Ectodermal cell (in vitro differentiated cells): ENCODE data around the gene DCTN3.

ENCODE experiments used
- H3K27ac ChIP-seq: 2 replicates; pipeline ENCODE4 v1.7.0; 2013; ENCODE audit warnings: mild to moderate bottlenecking, low read depth, low read length; ENCODE audit not compliant: insufficient read depth, poor library complexity, severe bottlenecking
- H3K27me3 ChIP-seq: 2 replicates; pipeline ENCODE4 v1.7.0; 2013; ENCODE audit warnings: mild to moderate bottlenecking, low read length; ENCODE audit not compliant: insufficient read depth, control insufficient read depth, poor library complexity, severe bottlenecking
- H3K36me3 ChIP-seq: one replicate; pipeline ENCODE4 v1.7.0; 2013; ENCODE audit warnings: low read length; ENCODE audit not compliant: control insufficient read depth, insufficient read depth
- H3K4me1 ChIP-seq: one replicate; pipeline ENCODE4 v1.7.0; 2013; ENCODE audit warnings: low read length; ENCODE audit not compliant: control insufficient read depth, insufficient read depth
- H3K4me3 ChIP-seq: 2 replicates; pipeline ENCODE4 v1.7.0; 2013; ENCODE audit warnings: low read depth, low read length, control low read depth; ENCODE audit not compliant: insufficient read depth
- H3K9me3 ChIP-seq: 2 replicates; pipeline ENCODE4 v1.7.0; 2013; ENCODE audit warnings: mild to moderate bottlenecking, low read length, moderate library complexity; ENCODE audit not compliant: control insufficient read depth
- WGBS, 2 experiments: methylation state at CpG; one replicate each; pipeline ENCODE4 v1.1.7; 2013; ENCODE audit warnings: missing lambda C conversion rate in 2 of 2; 5-methylcytosine and 5-hydroxymethylcytosine counted together

The DCTN3 gene

DNA sequence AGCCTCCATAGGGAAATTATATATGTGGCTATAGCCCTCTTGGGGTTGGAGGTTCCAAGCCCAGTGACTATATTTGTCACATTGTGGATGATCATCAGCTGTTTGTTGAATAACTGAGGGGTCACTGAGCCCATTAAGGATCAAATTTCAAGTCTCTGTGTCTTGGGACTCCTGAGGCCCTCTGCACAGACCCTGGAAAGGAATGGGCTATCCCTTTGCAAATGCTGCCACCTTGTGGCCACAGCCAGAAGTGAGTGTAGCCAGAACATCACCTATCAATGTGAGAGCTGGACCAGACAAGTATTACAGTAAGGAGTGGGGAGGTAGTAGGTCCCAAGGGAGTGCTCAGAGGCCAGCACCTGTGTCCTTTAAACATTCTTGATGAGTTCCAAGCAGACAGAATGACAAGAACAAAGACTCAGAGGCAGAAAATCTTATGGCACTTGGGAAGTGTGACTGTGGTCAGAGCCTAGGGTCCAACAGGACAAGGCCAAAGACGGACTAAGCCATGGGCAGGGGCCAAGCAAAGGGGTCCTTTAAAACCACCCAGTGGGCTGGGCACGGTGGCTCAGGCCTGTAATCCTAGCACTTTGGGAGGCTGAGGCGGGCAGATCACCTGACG lies 16.6 kb downstream of the DCTN3 start:
- Histone ChIP-seq H3K4me1 (peaks cover 8% of the 10 kb centered on the region), H3K36me3 (no peaks in the 10 kb centered on the region), H3K9me3 (no peaks in the 10 kb centered on the region), H3K4me3 (no peak overlapping the region), H3K27ac (no peak overlapping the region), H3K27me3 (peaks cover 7% of the 10 kb centered on the region)
- 54 to 66% methylated on average over 4 of the region's 4 CpGs for WGBS, 2 experiments

DNA sequence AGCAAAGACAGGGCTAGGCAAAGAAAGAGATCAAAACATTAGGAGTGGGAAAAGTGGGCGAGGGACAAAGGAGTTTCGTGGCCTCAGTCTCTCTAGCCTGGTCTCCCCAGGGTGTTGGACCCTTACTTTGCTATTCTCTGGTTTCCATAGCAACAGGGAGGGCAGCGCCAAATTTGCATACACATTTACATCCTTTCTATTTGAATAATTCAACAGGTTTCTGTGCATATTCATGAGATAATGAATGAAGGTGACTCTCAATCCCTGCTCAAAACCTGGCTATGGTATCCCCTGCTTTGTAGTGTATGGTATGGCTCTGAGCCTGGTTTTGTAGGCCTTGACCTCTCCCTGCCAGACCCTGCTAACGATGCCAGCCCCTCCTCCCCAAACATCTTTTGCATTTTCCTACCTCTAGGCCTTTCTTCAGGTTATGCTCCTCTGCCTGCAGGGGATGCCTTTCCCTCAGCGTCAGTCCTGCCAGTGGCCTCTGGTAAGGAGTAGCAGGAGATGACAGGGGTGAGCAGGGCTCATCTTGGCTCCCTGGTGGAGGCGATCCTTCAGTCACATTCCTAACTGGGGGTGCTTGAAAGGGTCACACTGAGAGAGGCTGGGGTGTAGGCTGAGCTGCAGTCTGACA lies 18.2 kb downstream of the DCTN3 start:
- Histone ChIP-seq H3K4me1 (peaks cover 8% of the 10 kb centered on the region), H3K9me3 (no peaks in the 10 kb centered on the region), H3K36me3 (no peaks in the 10 kb centered on the region), H3K4me3 (no peak overlapping the region), H3K27ac (no peak overlapping the region), H3K27me3 (peaks cover 7% of the 10 kb centered on the region)
- 47 to 57% methylated on average over 5 to 6 of the region's 6 CpGs for WGBS, 2 experiments

DNA sequence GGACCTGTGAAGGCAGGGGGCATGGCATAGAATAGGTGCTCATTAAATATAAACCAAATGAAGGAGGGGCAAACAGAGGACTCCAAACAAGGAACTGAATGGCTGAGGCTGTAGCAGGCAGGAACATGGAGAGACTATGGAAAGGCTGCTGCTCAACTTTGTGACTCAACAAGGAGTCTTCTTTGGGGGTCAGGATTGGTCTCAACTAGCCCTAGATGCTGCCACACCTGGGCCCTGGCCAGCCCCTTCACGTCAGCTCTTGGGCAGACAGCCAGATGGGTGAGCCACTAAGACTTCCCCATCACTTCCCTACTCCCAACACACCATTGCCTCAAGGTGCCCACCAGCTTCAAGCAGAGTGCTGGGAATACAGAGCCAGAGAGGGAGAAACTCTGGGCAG lies 19.4 kb downstream of the DCTN3 start:
- H3K9me3 ChIP-seq = no peaks in the 10 kb centered on the region
- H3K27me3 ChIP-seq = peaks cover 7% of the 10 kb centered on the region
- no peaks in the 10 kb centered on the region for H3K36me3 ChIP-seq
- H3K4me3 ChIP-seq = no peak overlapping the region
- no peak overlapping the region for H3K27ac ChIP-seq
- 92 to 100% methylated on average over 1 of the region's 1 CpG for WGBS, 2 experiments
- H3K4me1 ChIP-seq = peaks cover 8% of the 10 kb centered on the region

DNA sequence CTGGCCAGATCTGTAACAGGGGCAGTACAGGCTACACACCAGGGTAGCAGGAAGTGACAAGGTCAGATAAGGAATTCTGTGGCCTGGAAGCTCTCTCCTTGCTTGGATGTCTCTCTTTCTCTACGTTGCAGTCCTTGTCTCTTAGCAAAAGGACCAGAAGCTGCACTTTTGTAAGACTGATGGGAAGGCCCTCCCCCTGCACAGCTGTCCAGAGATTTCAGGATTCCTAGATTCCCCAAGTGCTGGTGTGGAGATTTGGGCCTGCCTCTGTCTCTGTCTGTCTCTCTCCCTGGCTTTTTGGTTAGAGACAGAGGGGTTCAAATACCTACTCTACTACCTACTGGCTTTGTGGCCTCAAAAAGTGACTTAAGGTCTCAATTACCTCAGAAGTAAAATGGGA lies 20.7 kb downstream of the DCTN3 start:
- Histone ChIP-seq H3K9me3 (no peaks in the 10 kb centered on the region), H3K27ac (no peak overlapping the region), H3K4me3 (no peak overlapping the region), H3K36me3 (no peaks in the 10 kb centered on the region), H3K27me3 (no peaks in the 10 kb centered on the region), H3K4me1 (peaks cover 8% of the 10 kb centered on the region)
- WGBS, 2 experiments = 67 to 77% methylated on average over 1 of the region's 1 CpG

DNA sequence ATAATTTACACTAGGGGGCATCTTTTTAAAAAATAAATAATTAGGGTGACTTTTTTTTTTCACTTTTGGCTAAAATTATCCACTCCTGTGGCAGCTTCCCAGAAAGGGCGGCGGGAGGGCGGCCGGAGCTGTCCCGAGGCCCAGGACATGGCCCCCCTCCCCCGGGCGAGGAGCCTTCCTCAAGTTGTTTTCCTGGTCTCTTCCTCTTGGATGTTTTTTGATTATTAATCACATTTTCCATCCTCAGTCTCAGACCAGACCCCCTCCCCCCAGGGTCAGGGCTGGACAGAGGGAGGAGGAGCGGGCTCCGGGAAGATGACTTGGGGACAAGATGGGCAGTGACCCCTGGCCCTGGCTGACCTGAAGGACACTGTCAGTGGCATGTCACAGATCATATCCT lies 26.1 kb downstream of the DCTN3 start:
- Histone ChIP-seq H3K9me3 (no peaks in the 10 kb centered on the region), H3K4me1 (peaks cover 23% of the 10 kb centered on the region), H3K27ac (no peak overlapping the region), H3K27me3 (peaks cover 48% of the 10 kb centered on the region), H3K36me3 (no peaks in the 10 kb centered on the region), H3K4me3 (no peak overlapping the region)
- WGBS, 2 experiments = 90 to 93% methylated on average over 9 of the region's 9 CpGs

DNA sequence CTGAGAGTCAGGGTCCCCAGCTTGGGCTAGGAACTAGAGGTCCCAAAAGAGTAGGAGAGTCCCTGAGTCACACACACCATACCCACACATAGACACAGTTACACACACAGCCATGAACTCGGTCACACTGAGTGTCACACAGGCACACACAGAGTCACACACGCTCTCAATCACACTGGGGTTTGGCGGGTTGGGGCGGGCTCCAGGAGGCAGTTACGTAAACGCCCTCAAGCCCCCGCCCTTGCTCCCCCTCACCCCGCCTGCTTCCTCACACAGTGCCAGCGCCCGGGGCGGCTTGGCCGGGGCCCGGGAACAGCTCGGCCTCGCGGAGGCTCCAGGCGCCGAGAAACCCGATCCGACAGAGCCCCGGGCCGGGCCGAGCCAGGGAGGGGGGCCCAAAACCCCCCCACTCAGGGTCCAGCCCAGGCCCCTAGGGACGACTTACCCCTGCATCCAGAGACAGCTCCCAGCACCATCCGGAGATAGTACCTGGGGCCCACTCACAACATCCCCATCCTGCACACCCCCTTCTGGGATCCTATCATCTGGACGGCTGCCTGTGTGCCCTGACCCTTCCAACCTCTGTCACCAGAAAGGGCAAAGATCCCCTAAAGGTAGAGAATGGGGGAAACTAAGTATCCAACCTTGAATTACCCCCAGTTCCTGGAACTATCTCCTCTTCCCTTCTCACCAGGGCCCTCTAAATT lies 27.2 kb downstream of the DCTN3 start:
- H3K27me3 ChIP-seq = peaks cover 59% of the 10 kb centered on the region
- H3K4me1 ChIP-seq = peaks cover 27% of the 10 kb centered on the region
- H3K9me3 ChIP-seq = no peaks in the 10 kb centered on the region
- no peaks in the 10 kb centered on the region for H3K36me3 ChIP-seq
- no peak overlapping the region for H3K27ac ChIP-seq
- WGBS, 2 experiments = 6 to 7% methylated on average over 26 of the region's 26 CpGs
- H3K4me3 ChIP-seq = no peak overlapping the region

DNA sequence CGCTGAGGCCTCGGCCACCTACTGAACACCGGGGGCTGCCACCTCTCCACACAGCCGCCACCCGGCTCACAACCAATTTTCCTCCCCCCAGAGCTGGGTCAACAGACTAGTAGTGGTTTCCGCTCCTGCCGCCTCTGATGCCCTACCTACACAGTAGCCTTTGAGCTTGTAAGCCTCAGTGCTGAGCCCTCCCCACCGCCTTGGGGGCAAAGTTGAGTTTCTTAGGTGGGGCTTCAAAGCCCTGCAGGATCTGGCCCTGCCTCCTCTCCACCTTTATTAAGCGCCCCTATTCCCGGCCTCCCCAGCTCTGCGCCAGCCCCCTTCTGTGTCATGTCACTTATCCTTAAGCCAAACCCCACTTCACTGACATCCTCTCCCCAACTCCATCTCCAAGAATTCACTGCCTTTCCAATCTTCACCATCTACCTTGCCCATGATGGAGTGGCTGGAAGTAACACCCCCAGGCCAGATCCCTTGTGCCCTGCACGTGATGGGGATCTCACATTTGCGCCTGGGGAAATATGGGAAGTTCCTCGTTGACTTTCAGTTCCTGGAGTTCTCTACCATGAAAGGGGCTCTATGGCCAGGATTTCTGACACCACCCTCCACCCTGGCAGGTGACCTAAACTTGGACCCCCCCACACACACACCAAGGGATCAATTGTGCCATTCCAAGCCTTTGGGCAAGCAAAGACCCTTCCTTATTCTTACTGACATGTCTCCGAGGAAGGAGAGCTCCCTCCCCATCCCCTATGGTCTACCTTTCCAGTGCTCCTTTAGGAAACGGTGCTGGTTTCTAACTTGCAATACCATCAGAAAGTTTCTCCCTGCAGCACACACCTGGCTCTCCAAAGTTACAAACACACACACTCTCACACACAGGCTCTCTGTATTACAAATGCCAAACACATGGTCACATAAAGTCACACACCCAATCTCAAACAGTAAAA lies 28.1 kb downstream of the DCTN3 start:
- H3K9me3 ChIP-seq = no peaks in the 10 kb centered on the region
- no peak overlapping the region for H3K4me3 ChIP-seq
- no peak overlapping the region for H3K27ac ChIP-seq
- H3K27me3 ChIP-seq = peaks cover 68% of the 10 kb centered on the region
- peaks cover 35% of the 10 kb centered on the region for H3K4me1 ChIP-seq
- 33 to 34% methylated on average over 16 of the region's 16 CpGs for WGBS, 2 experiments
- no peaks in the 10 kb centered on the region for H3K36me3 ChIP-seq

DNA sequence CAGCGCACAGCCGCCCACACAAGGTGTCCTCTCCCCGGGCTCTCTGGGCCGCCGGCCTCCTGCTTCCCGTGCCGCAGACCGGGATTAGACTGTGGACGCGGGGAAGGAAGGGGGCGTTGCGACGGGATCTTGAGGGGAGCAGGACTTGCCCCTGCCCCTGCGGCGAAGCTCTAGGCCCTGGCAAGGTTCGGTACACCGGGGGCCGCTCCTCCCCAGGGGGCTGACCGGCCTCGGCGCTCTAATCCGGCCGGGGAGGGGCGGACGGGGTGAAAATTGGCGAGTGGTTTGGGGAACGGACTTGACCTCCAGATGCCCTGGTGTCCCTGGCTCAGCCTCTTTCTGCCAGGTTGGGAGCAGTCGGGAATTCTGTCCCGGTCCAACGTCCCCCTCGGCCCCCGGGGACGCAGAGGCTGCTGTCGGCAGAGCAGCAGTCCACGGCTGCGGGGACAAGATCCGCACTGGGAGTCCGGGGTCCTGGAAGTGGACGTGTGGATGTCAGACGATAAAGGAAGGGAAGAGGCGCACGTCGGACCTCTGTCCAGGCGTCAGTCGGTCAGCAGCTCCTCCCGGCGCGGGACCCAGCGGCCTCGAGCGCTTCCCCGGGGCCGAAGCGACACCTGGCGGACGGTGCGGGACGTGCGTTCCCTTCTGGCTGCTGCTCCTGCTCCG lies 28.9 kb downstream of the DCTN3 start:
- 1 to 2% methylated on average over 60 of the region's 60 CpGs for WGBS, 2 experiments
- Histone ChIP-seq H3K4me3 (no peak overlapping the region), H3K9me3 (no peaks in the 10 kb centered on the region)

DNA sequence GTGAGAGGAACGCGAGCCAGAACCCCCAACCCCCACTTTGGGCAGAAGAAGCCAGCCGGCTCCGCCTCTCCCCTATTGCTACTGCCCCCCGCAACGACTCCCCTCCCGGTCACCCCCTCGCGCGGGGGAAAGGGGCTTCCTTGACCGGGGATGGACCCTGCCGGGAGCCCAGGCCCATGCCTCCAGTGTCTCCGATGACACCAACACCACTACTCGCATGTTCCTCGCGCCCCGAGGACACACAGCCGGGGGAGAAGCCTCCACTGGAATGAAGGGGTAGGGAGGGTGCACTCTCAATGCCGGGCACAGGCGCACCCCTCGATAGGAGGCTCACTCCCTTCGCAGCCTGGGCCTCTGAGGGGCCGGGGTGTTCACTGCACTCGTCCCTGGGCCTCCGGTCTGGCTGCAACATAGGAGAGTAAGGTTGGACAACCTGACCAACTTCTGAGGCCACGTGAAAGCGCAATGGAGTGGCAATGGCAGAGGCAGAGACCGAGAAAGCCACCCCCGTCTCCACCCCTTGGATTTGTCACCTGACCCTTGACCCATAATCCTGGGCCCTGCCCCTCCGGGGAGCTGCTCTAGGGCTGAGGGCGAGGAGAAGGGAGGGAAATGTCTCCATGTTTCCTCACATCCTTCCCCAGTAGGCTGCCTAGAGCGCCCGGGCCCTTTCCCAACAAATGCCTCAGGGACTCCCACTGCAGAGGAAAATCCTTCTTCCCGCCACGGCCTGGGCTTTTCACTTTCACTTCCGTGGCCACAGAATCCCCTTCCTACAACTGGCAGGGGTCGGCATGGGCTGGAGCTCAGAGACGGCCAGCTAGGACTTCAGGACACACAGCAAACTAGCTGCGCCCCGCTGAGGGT lies 29.7 kb downstream of the DCTN3 start:
- no peaks in the 10 kb centered on the region for H3K36me3 ChIP-seq
- H3K9me3 ChIP-seq = no peaks in the 10 kb centered on the region
- H3K4me3 ChIP-seq = peak overlapping the region; percentile 61
- 3 to 4% methylated on average over 40 of the region's 40 CpGs for WGBS, 2 experiments
- H3K4me1 ChIP-seq = peaks cover 51% of the 10 kb centered on the region
- H3K27ac ChIP-seq = no peak overlapping the region
- peaks cover 72% of the 10 kb centered on the region for H3K27me3 ChIP-seq

More for the DNA sequence above, 28.9 kb downstream of the DCTN3 start:
- Histone ChIP-seq H3K36me3 (no peaks in the 10 kb centered on the region), H3K27ac (no peak overlapping the region), H3K27me3 (peaks cover 72% of the 10 kb centered on the region), H3K4me1 (peaks cover 43% of the 10 kb centered on the region)
